ENCODE data around the gene FBLN5.

- TF ChIP-seq CTCF (IDR thresholded peaks at IDR 0.05) = peak in 2 of 4 experiments; percentile 26 to 47
- no peak for TF ChIP-seq POLR2A (IDR thresholded peaks at IDR 0.05)
These were observed 35.9 kb downstream of the FBLN5 start for GRCh38 chr14:91911474-91912032.

Data from sigmoid colon (tissue), 3 donors.